ENCODE data around the gene SRGAP3. TPM values are rescaled to one million over a fixed set of nuclear protein-coding genes. Genes with fewer than 3 reads are reported as not detected.
A peak's percentile ranks its signal among the peaks of the same experiment; 100 is the strongest.

The SRGAP3 gene
- total and polyA plus RNA-seq, 5 experiments from 2014 or later = 0.73 to 2.5 (median 1.8) TPM

- Mint-ChIP-seq H3K36me3 (no peaks in the 10 kb centered on the region), H3K27me3 (peaks cover 0 to 5% (median 0%) of the 10 kb centered on the region in 5 donors), H3K9me3 (no peaks in the 10 kb centered on the region), H3K4me3 (peak overlapping the region in 9 of 10 donors; percentile 0 to 61 (median 34)), H3K4me1 (peaks cover 18 to 34% (median 27%) of the 10 kb centered on the region in 4 donors), H3K27ac (peak overlapping the region in 5 of 10 donors; percentile 24 to 87 (median 54))
- peak in 1 of 2 donors; percentile 78 for ATAC-seq
- POLR2A ChIA-PET = no interaction called here
- DNase-seq = no peak
Measured at GRCh38 chr3:9169956-9170850, 79.2 kb downstream of the SRGAP3 start.

GRCh38 chr3:9169326-9169725 is 80.1 kb downstream of the SRGAP3 start:
- Mint-ChIP-seq H3K4me3 (peak overlapping the region in 1 of 10 donors; percentile 23), H3K36me3 (no peaks in the 10 kb centered on the region), H3K27me3 (peaks cover 0 to 5% (median 0%) of the 10 kb centered on the region in 5 donors), H3K4me1 (peaks cover 18 to 33% (median 27%) of the 10 kb centered on the region in 4 donors), H3K9me3 (no peaks in the 10 kb centered on the region), H3K27ac (peak overlapping the region in 1 of 10 donors; percentile 87)
- POLR2A ChIA-PET = no interaction called here
- DNase-seq = no peak
- no peak for ATAC-seq

DNA sequence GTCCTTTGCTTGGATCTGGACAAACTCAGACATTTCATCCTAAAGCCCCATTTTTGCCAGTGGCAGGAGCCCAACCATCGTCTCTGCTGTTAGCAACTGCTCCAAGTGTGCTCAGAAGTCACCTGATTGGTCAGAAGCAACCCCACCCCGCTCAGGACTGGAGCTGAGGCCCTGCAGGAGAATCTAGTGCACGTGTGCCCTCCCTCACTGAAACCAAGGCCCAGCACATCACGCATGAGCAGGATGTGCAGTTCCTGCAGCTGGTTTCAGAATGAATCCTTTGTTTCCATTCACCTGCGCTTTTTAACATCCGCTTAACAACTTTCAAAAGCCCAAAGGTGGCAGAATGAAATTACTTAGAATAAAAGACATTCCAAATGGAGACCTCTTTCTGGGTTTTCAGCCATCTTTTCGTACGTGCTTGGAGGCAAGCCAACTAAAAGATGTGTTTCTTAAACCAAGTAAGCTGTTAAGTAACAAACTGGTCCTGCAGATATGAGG is 81.2 kb downstream of the SRGAP3 start:
- DNase-seq (peak in 1 of 10 donors; percentile 4), ATAC-seq (peak in 1 of 2 donors; percentile 35)
- Mint-ChIP-seq H3K4me3 (no peak overlapping the region), H3K27ac (peak overlapping the region in 5 of 10 donors; percentile 17 to 87 (median 37)), H3K36me3 (no peaks in the 10 kb centered on the region), H3K4me1 (peaks cover 16 to 31% (median 27%) of the 10 kb centered on the region in 4 donors), H3K27me3 (no peaks in the 10 kb centered on the region), H3K9me3 (no peaks in the 10 kb centered on the region)
- POLR2A ChIA-PET = no interaction called here

GRCh38 chr3:9167222-9167621 is 82.2 kb downstream of the SRGAP3 start:
- Mint-ChIP-seq H3K36me3 (no peaks in the 10 kb centered on the region), H3K27ac (no peak overlapping the region), H3K27me3 (no peaks in the 10 kb centered on the region), H3K9me3 (no peaks in the 10 kb centered on the region), H3K4me1 (peaks cover 12 to 31% (median 27%) of the 10 kb centered on the region in 4 donors), H3K4me3 (no peak overlapping the region)
- DNase-seq (no peak), ATAC-seq (no peak)
- POLR2A ChIA-PET = no interaction called here

DNA sequence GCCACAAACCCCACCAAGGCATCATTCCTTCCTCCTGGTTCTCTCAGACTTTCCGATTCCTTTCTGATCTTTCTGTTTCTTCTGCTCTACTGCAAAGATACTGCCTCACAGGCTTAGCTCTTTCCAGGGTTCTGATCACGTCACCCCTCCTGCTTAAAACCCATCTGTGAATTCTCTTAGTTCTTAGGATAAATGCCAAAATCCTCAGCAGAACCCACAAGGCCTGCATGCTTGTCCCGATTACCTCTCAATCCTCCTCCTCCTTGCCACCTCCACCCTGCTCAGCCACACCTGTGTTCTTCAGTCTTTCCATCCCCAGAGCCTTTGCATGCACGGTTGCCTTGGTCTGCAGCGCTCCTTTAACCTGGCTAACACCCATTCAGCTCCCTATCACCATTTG is 84.0 kb downstream of the SRGAP3 start:
- POLR2A ChIA-PET = no interaction called here
- no peaks in the 10 kb centered on the region for H3K9me3 Mint-ChIP-seq
- H3K36me3 Mint-ChIP-seq = no peaks in the 10 kb centered on the region
- DNase-seq = no peak
- no peak overlapping the region for H3K27ac Mint-ChIP-seq
- no peaks in the 10 kb centered on the region for H3K27me3 Mint-ChIP-seq
- H3K4me1 Mint-ChIP-seq = peaks cover 8 to 22% (median 19%) of the 10 kb centered on the region in 4 donors
- no peak for ATAC-seq
- no peak overlapping the region for H3K4me3 Mint-ChIP-seq

DNA sequence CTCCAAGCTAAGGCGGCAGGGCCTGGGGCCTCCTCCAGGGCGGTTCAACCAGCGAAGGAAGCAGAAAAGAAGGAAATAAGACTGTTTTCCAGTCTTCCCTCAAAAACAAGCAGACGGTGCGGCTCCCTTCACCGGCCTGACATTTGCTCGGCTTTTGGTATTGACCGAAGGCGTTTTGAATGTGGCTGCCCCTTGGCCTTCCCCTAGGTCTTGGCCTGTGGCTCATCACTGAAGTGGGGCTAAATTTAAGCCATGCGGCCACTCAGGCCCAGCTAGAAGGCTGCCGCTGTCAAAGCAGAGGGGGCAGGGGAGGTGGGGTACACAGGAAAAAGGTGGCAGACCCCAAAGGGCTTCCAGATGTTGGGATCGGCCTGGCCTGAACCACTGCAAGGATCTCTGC is 86.2 kb downstream of the SRGAP3 start:
- Mint-ChIP-seq H3K27me3 (no peaks in the 10 kb centered on the region), H3K4me1 (peaks cover 0 to 2% (median 0%) of the 10 kb centered on the region in 4 donors), H3K9me3 (no peaks in the 10 kb centered on the region), H3K27ac (no peak overlapping the region), H3K36me3 (no peaks in the 10 kb centered on the region), H3K4me3 (no peak overlapping the region)
- DNase-seq = no peak
- no peak for ATAC-seq
- POLR2A ChIA-PET = no interaction called here

DNA sequence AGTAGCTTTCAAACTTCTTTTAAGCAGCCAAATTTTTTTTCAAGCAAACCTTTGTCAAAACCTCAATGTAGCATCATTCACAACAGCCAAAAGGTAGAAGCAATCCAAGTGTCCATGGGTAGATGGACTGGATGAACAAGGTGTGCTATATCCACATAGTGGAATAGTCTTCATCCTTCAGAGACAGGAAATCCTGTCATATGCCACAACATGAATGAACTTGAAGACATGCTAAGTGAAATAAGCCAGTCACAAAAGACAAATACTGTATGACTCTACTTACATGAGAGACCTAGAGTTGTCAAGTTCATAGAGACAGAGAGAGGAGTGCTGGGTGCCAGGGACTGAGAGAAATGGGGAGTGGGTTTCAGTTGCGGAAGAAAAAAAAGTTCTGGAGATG is 87.6 kb downstream of the SRGAP3 start:
- POLR2A ChIA-PET = no interaction called here
- Mint-ChIP-seq H3K4me1 (no peaks in the 10 kb centered on the region), H3K27ac (no peak overlapping the region), H3K27me3 (no peaks in the 10 kb centered on the region), H3K36me3 (no peaks in the 10 kb centered on the region), H3K4me3 (no peak overlapping the region), H3K9me3 (no peaks in the 10 kb centered on the region)
- DNase-seq = no peak
- no peak for ATAC-seq

GRCh38 chr3:9161298-9161697 is 88.1 kb downstream of the SRGAP3 start:
- H3K9me3 Mint-ChIP-seq = no peaks in the 10 kb centered on the region
- POLR2A ChIA-PET = no interaction called here
- ATAC-seq = no peak

DNA sequence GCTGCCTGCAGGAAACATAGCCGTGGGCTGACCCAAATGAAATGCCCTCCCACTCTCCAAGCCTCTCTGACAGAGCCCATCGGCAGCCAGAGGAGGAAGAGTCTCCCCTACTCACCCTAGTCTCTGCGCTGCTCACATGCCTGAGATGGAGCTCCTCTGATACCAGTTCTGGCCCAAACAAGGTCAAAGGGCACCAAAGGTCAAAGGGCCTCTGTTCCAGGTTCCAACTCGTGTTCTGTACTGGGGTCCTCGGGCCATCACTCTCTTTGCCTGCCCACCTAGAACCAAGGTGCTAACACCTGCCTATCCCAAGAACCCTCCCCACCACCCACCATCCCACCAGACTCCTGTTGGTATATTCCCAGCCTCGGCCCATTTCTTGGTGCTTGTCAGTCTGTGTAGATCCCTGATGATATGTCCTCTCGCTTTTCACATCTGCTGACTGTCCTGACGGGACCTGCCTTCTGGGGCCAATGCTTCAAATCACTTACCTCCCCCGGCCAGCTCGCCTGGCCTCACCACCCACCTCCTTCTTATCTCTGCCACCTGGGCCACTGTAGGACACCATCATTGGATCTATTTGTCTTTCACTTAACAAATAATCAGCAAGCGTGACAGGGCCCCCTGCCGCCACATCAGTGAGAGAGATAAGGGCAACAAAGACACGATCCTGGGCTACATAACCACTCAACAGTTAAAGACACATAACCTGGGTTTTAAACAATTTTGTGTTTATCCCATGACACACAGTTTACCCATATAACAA is 90.4 kb downstream of the SRGAP3 start:
- H3K9me3 Mint-ChIP-seq = peaks cover 0 to 2% (median 0%) of the 10 kb centered on the region in 9 donors
- POLR2A ChIA-PET = no interaction called here
- no peak overlapping the region for H3K4me3 Mint-ChIP-seq
- H3K27me3 Mint-ChIP-seq = no peaks in the 10 kb centered on the region
- H3K4me1 Mint-ChIP-seq = no peaks in the 10 kb centered on the region
- DNase-seq = no peak
- no peak overlapping the region for H3K27ac Mint-ChIP-seq
- H3K36me3 Mint-ChIP-seq = no peaks in the 10 kb centered on the region
- no peak for ATAC-seq

More at GRCh38 chr3:9161298-9161697, 88.1 kb downstream of the SRGAP3 start:
- Mint-ChIP-seq H3K36me3 (no peaks in the 10 kb centered on the region), H3K4me3 (no peak overlapping the region), H3K4me1 (no peaks in the 10 kb centered on the region), H3K27me3 (no peaks in the 10 kb centered on the region), H3K27ac (no peak overlapping the region)
- DNase-seq = no peak

GRCh38 chr3:9157651-9158362 is 91.6 kb downstream of the SRGAP3 start:
- POLR2A ChIA-PET = no interaction called here
- H3K27ac Mint-ChIP-seq = no peak overlapping the region
- no peaks in the 10 kb centered on the region for H3K4me1 Mint-ChIP-seq
- no peak for DNase-seq
- H3K4me3 Mint-ChIP-seq = no peak overlapping the region
- ATAC-seq = no peak
- peaks cover 0 to 3% (median 0%) of the 10 kb centered on the region in 9 donors for H3K9me3 Mint-ChIP-seq
- no peaks in the 10 kb centered on the region for H3K36me3 Mint-ChIP-seq
- H3K27me3 Mint-ChIP-seq = no peaks in the 10 kb centered on the region

GRCh38 chr3:9156604-9157003 is 92.8 kb downstream of the SRGAP3 start:
- no peak for DNase-seq
- peaks cover 0 to 1% (median 1%) of the 10 kb centered on the region in 3 donors for H3K36me3 Mint-ChIP-seq
- H3K4me3 Mint-ChIP-seq = no peak overlapping the region
- ATAC-seq = no peak
- no peaks in the 10 kb centered on the region for H3K4me1 Mint-ChIP-seq
- H3K9me3 Mint-ChIP-seq = peaks cover 0 to 10% (median 7%) of the 10 kb centered on the region in 9 donors
- no peak overlapping the region for H3K27ac Mint-ChIP-seq
- no peaks in the 10 kb centered on the region for H3K27me3 Mint-ChIP-seq
- POLR2A ChIA-PET = no interaction called here

DNA sequence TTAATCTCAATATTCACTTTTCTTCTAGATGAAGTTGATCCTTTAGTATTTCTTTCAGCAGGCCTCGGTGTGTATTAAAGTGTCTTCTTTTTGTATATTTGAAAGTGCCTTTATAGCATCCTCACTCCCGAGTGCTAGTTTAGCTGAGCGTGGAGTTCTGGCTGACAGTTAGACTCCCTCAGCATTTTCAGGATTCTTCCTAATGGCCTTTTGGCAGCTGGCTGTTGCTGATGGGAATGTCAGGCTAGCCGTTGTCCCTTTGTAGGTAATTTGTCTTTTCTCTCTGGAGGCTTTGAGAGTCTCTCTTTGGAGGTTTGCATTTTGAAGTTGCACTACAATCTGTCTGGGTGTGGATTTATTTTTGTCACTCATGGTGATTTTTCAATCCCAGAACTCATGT is 94.4 kb downstream of the SRGAP3 start:
- Mint-ChIP-seq H3K36me3 (peaks cover 6 to 17% (median 16%) of the 10 kb centered on the region in 3 donors), H3K27ac (no peak overlapping the region), H3K9me3 (peaks cover 13 to 25% (median 23%) of the 10 kb centered on the region in 9 donors), H3K27me3 (peaks cover 0 to 12% (median 3%) of the 10 kb centered on the region in 5 donors), H3K4me1 (no peaks in the 10 kb centered on the region), H3K4me3 (no peak overlapping the region)
- DNase-seq (no peak), ATAC-seq (no peak)
- POLR2A ChIA-PET = no interaction called here

Data from naive thymus-derived CD8-positive, alpha-beta T cell (primary cell).